ENCODE measurements around the gene OVOL3. TPM values are rescaled to one million over a fixed set of nuclear protein-coding genes. Genes with fewer than 3 reads are reported as not detected.
A peak's percentile ranks its signal among the peaks of the same experiment; 100 is the strongest.

OVOL3 gene
- total RNA-seq, 2 experiments from 2014 or later: not detected

DNA sequence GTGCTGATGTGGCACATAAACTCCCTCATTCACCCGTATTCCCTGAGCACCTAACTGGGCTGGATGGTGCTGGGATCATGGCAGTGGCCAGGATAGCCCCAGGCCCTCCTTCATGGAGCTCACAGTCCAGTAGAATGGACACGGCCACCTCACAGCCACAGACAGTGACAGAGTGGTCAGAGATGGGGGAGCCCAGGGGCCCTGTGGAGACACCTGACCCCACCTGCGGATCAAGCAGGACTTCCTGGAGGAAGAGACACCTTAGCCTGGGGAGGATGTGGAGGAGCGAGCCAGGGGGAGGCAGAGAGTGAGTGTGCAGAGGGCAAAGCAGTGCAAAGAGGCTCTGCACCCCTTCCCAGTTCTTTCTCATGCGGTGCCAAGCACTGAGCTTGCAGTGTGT is 21.1 kb upstream of the OVOL3 start:
- Mint-ChIP-seq H3K4me1 (peaks cover 6% of the 10 kb centered on the region), H3K27me3 (no peaks in the 10 kb centered on the region), H3K27ac (peak overlapping the region; percentile 9), H3K36me3 (peaks cover 34% of the 10 kb centered on the region), H3K4me3 (no peak overlapping the region), H3K9me3 (no peaks in the 10 kb centered on the region)
- DNase-seq (no peak), ATAC-seq (ENCODE audit: low read depth) (no peak)
- POLR2A ChIA-PET: no interaction called here

DNA sequence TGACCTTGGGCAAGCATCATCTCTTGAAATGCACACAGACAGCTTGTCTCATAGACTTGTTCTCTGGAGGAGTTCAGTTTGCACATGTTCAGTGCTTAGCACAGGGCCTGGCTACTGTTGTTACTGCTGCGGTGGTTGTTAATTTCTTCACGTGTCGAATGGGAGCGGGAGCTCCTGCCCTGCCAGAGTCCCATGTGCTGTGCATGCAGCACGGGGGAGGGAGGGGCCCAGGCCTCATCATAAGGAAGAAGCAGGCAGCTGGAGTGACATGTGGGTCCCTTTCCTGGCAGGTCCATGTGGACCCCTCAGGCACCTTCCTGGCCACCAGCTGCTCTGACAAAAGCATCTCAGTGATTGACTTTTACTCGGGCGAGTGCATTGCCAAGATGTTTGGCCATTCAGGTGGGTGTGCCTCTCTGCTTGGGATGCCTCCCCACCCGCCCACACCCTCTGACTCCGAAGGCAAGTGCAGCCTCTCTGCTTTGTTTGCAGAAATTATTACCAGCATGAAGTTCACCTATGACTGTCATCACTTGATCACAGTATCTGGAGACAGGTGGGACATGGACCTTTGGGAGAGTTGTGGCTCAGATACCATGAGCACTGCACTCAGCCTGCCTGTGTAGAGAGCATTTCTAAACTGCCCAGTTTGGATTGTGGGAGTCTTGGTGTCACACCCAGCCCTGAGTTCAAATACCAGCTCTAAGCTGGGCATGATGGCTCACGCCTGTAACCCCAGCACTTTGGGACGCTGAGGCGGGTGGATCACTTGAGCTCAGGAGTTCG is 19.8 kb upstream of the OVOL3 start:
- no peak for DNase-seq
- Mint-ChIP-seq H3K9me3 (no peaks in the 10 kb centered on the region), H3K27ac (no peak overlapping the region), H3K27me3 (no peaks in the 10 kb centered on the region), H3K36me3 (peaks cover 28% of the 10 kb centered on the region), H3K4me1 (peaks cover 6% of the 10 kb centered on the region), H3K4me3 (no peak overlapping the region)
- no peak for ATAC-seq (ENCODE audit: low read depth)
- POLR2A ChIA-PET: no interaction called here

DNA sequence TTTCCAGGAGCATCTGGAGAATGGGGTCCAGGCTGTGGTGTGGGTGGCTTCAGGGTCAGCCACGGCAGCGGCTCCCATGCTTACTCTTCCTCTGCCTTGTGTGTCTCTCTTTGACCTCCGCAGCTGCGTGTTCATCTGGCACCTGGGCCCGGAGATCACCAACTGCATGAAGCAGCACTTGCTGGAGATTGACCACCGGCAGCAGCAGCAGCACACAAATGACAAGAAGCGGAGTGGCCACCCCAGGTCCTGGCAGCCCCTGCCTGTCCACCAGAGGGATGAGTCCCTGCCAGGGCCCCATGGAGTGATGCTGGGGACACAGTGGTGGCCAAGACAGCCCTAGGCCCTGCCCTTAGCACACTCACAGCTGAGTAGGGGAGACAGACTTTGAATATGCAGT is 18.4 kb upstream of the OVOL3 start:
- peaks cover 6% of the 10 kb centered on the region for H3K4me1 Mint-ChIP-seq
- no peaks in the 10 kb centered on the region for H3K9me3 Mint-ChIP-seq
- H3K27me3 Mint-ChIP-seq: no peaks in the 10 kb centered on the region
- POLR2A ChIA-PET: interaction anchor here (0.7 to 1.0 kb wide), 2 partner anchors 14 to 1124 kb away, joined by 3 to 5 read pairs; no protein-coding TSS in a partner anchor
- H3K4me3 Mint-ChIP-seq: no peak overlapping the region
- peaks cover 33% of the 10 kb centered on the region for H3K36me3 Mint-ChIP-seq
- no peak for DNase-seq
- H3K27ac Mint-ChIP-seq: no peak overlapping the region
- no peak for ATAC-seq (ENCODE audit: low read depth)

DNA sequence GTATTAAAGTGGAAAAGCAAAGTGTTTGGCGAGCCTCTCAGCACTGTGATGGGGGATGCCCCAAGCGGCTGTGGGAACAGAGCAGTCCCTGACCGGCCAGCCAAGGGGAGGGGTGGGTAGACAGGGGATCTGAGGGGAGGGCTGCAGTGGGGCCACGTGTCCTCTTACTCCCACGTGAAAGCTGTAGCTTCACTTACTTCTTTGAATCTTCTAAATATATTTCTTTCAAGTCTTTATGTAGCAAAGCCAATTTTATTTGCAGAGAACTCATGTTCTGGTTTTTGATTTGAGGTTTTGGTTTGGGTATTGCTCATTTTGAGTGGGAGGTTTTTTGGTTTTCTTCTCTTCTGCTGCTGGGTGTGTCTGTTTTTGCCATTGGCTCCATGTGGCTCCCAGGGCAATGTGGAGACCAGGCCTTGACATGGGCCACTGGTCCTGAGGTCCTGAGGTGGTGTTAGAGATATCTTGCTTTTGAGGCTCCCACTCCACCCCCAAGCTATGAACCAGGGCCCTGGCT is 17.7 kb upstream of the OVOL3 start:
- no peaks in the 10 kb centered on the region for H3K27me3 Mint-ChIP-seq
- H3K36me3 Mint-ChIP-seq: peaks cover 30% of the 10 kb centered on the region
- peak overlapping the region; percentile 26 for H3K27ac Mint-ChIP-seq
- H3K4me3 Mint-ChIP-seq: no peak overlapping the region
- no peaks in the 10 kb centered on the region for H3K9me3 Mint-ChIP-seq
- peaks cover 6% of the 10 kb centered on the region for H3K4me1 Mint-ChIP-seq
- DNase-seq (no peak), ATAC-seq (ENCODE audit: low read depth) (no peak)
- POLR2A ChIA-PET: interaction anchor here (1.0 kb wide), 1 partner anchor 13 kb away, joined by 5 read pairs; no protein-coding TSS in a partner anchor

DNA sequence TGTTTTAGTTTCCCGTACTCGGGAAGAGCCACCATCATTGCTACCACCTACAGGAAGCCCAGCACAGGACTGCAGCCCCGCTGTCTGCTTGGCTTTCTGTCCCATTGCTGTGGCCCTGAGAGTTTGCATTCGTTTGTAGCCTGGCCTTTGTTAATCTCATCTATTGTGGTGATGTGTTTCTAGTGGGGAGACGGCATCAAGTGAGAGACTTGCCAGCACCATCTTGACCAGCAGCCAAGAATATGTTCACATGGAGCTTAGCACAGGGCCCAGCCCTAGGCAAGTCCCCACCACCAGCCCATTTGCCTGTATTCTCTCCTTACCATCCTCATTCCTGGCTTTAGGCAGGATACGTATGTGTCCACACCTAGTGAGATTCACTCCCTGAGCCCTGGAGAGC is 17.3 kb upstream of the OVOL3 start:
- H3K27ac Mint-ChIP-seq: peak overlapping the region; percentile 1
- ATAC-seq (ENCODE audit: low read depth): no peak
- H3K36me3 Mint-ChIP-seq: peaks cover 30% of the 10 kb centered on the region
- H3K4me3 Mint-ChIP-seq: no peak overlapping the region
- H3K9me3 Mint-ChIP-seq: no peaks in the 10 kb centered on the region
- H3K27me3 Mint-ChIP-seq: no peaks in the 10 kb centered on the region
- no peak for DNase-seq
- peaks cover 6% of the 10 kb centered on the region for H3K4me1 Mint-ChIP-seq
- POLR2A ChIA-PET: no interaction called here

DNA sequence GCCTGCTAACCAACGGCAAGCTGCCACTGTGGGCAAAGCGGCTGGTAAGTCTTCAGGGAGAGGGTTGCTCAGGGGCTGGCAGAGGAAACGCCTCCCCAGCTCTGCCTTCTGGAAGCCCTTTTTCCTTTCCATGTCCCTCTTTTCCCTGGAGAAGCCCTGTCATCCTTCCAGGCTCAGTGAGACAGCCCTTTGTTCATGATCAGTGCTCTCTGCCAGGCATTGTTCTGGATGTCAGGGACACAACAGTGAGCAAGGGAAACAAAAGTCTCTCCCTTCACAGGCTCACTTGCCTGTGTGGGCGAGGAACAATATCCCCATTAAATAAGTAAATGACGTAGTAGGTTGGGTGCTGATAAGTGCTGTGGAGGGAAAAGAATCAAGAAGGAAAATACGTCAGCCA is 13.9 kb upstream of the OVOL3 start:
- peaks cover 6% of the 10 kb centered on the region for H3K4me1 Mint-ChIP-seq
- DNase-seq (no peak), ATAC-seq (ENCODE audit: low read depth) (no peak)
- no peak overlapping the region for H3K27ac Mint-ChIP-seq
- no peak overlapping the region for H3K4me3 Mint-ChIP-seq
- no peaks in the 10 kb centered on the region for H3K9me3 Mint-ChIP-seq
- peaks cover 20% of the 10 kb centered on the region for H3K36me3 Mint-ChIP-seq
- no peaks in the 10 kb centered on the region for H3K27me3 Mint-ChIP-seq
- POLR2A ChIA-PET: no interaction called here

DNA sequence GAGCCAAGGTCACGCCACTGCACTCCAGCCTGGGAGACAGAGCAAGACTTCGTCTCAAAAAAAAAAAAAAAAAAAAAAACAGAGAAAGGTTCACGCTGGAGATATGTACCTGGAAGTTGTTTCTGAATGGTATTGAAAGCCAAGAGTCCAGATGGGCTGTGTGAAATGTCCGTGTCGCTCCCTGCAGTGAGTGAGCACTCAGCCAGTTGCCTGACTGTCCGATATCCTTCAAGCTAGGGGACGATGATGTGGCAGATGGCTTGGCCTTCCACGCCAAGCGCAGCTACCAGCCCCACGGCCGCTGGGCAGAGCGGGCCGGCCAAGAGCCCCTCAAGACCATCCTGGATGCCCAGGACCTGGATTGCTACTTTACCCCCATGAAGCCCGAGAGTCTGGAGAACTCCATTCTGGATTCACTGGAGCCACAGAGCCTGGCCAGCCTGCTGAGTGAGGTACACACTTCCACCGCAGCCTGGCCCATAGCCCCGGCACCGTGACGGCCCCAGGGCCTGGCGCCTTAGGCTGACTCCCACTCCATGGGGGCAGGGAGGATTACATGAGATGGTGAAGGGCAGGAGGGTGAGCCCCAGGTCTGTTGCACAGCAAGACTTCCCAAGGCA is 11.7 kb upstream of the OVOL3 start:
- POLR2A ChIA-PET: interaction anchor here (0.7 to 1.4 kb wide), 3 partner anchors 16 to 390 kb away, joined by 3 to 4 read pairs (median 3); partner anchors contain the start of genes POLR2I, TBCB and ZNF566
- Mint-ChIP-seq H3K4me1 (no peaks in the 10 kb centered on the region), H3K36me3 (peaks cover 11% of the 10 kb centered on the region), H3K4me3 (no peak overlapping the region), H3K9me3 (no peaks in the 10 kb centered on the region), H3K27me3 (no peaks in the 10 kb centered on the region), H3K27ac (no peak overlapping the region)
- ATAC-seq (ENCODE audit: low read depth): no peak
- no peak for DNase-seq

DNA sequence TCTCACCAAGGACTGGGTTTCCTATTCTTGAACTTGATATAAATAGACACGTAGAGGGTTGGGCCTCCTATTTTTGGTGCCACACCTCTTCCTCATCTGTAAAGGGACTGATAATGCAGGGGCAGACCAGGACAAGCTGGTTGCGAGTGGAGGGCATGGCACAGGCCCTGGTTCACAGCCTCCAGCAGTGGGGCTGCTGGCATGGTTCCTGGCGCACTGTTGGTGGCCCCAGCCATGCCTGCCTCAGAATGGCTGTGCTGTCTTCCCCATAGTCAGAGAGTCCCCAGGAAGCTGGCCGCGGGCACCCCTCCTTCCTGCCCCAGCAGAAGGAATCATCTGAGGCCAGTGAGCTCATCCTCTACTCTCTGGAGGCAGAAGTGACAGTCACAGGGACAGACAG is 10.5 kb upstream of the OVOL3 start:
- DNase-seq (no peak), ATAC-seq (ENCODE audit: low read depth) (no peak)
- H3K27me3 Mint-ChIP-seq: no peaks in the 10 kb centered on the region
- no peak overlapping the region for H3K27ac Mint-ChIP-seq
- no peaks in the 10 kb centered on the region for H3K4me1 Mint-ChIP-seq
- H3K4me3 Mint-ChIP-seq: no peak overlapping the region
- no peaks in the 10 kb centered on the region for H3K9me3 Mint-ChIP-seq
- POLR2A ChIA-PET: interaction anchor here (1.2 to 1.4 kb wide), 2 partner anchors 9 to 15 kb away, joined by 3 to 4 read pairs; partner anchors contain the start of genes POLR2I and TBCB
- peaks cover 11% of the 10 kb centered on the region for H3K36me3 Mint-ChIP-seq

DNA sequence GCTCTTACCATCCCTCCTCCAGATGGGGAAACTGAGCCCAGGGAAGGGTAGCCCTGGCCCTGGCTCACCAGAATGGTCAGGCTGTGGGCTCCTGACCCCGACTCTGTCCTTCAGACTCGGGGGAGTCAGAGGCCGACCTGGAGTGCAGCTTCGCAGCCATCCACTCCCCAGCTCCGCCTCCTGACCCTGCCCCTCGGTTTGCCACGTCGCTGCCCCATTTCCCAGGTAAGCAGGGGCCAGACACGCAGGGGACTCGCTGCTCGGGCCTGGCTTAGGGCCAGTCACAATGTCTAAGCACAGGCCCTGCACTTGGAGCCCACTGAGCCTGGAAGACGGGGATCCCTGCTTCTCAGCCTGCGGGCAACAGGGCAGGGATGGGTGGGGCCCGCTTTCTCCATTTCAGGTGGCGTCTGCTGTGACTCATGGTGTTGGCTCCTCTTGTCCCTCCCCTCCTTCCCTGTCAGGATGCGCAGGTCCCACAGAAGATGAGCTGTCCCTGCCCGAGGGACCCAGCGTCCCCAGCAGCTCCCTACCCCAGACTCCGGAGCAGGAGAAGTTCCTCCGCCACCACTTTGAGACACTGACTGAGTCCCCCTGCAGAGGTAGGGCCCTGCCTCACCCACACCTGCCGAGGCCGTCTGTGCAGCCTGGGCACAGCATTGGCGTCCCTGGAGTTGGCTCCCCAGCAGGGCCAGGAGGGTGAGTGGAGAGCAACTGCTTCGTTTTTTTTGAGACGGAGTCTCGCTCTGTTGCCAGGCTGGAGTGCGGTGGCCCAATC is 9.2 kb upstream of the OVOL3 start:
- H3K27me3 Mint-ChIP-seq: no peaks in the 10 kb centered on the region

DNA sequence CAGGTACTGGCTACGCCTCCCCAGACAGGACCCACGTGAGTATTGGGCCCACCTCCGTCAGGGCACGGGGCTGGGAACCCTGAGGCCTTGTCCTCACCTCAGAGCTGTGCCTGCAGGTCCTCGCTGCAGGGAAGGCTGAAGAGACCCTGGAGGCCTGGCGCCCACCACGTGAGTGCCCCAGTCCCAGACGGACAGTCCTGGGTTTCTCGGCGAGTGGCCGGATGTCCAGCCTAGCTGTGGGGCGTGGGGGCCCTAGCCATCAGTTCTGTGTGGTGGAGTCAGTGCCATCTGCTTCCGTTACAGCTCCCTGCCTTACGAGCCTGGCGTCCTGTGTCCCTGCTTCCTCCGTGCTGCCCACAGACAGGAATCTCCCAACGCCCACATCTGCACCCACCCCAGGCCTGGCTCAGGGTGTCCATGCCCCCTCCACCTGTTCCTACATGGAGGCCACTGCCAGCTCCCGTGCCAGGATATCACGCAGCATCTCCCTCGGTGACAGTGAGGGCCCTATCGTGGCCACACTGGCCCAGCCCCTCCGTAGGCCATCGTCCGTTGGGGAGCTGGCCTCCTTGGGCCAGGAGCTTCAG is 7.8 kb upstream of the OVOL3 start:
- no peak for DNase-seq
- POLR2A ChIA-PET: no interaction called here
- no peaks in the 10 kb centered on the region for H3K4me1 Mint-ChIP-seq
- H3K36me3 Mint-ChIP-seq: peaks cover 11% of the 10 kb centered on the region
- no peak overlapping the region for H3K4me3 Mint-ChIP-seq
- H3K27ac Mint-ChIP-seq: no peak overlapping the region
- no peaks in the 10 kb centered on the region for H3K27me3 Mint-ChIP-seq
- no peaks in the 10 kb centered on the region for H3K9me3 Mint-ChIP-seq
- no peak for ATAC-seq (ENCODE audit: low read depth)

More for the DNA sequence above, 9.2 kb upstream of the OVOL3 start:
- POLR2A ChIA-PET: interaction anchor here (1.2 kb wide), 1 partner anchor 8 kb away, joined by 3 read pairs; no protein-coding TSS in a partner anchor
- DNase-seq (no peak), ATAC-seq (ENCODE audit: low read depth) (no peak)
- no peaks in the 10 kb centered on the region for H3K9me3 Mint-ChIP-seq
- H3K27ac Mint-ChIP-seq: no peak overlapping the region
- peaks cover 15% of the 10 kb centered on the region for H3K36me3 Mint-ChIP-seq
- H3K4me3 Mint-ChIP-seq: no peak overlapping the region
- H3K4me1 Mint-ChIP-seq: no peaks in the 10 kb centered on the region

DNA sequence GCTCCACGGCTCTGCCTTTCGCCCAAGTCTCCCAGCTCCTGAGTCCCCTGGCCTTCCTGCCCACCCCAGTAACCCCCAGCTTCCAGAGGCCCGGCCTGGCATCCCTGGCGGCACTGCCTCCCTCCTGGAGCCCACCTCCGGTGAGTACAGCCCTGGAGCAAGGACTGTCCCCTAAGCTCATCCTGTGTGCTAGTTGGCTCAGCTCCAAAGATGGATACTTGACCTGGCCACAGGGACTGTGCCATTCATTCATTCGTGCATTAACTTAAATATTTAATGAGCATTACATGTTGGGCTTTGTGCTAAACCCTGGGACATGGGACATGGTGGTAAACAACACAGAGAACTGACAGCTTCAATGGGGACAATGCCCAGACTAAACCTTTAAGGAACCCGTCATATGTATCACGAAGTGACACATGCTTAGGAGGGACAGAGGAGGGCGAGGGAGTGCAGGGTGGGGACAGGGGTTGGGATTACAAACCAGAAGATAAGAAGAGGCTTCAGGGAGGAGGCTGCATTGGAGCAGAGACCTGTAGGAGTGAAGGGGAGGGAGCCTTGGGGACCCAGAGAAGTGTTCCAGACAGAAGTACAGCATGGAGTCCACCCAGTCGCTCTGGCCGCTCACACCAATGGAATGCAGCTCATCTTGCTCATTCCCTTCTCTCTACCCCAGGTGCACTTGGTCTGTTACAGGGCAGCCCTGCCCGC is 6.9 kb upstream of the OVOL3 start:
- peaks cover 10% of the 10 kb centered on the region for H3K36me3 Mint-ChIP-seq
- no peak for ATAC-seq (ENCODE audit: low read depth)
- no peak overlapping the region for H3K4me3 Mint-ChIP-seq
- H3K27me3 Mint-ChIP-seq: no peaks in the 10 kb centered on the region
- H3K27ac Mint-ChIP-seq: no peak overlapping the region
- no peaks in the 10 kb centered on the region for H3K9me3 Mint-ChIP-seq
- DNase-seq: no peak
- H3K4me1 Mint-ChIP-seq: no peaks in the 10 kb centered on the region
- POLR2A ChIA-PET: interaction anchor here (0.9 kb wide), 1 partner anchor 50 kb away, joined by 3 read pairs; the partner anchor contains the start of gene THAP8

DNA sequence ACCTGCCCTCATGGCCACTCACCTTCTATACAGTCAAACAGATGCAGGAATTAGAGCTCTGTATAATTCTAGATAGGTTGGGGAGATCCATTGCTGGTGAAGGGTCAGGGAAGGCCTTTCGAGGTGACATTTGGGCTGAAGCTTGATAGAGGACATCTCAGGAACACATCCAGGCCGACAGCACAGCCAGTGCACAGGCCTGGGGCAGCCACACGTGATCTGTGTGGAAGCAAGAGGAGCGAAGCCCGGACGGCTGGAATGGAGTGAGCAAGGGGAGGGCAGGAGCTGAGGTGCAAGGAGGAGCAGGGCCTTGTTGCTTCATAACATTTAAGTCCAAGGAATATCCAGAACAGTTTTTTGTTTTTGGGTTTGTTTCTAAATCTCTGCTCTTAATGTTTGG is 4.5 kb upstream of the OVOL3 start:
- Mint-ChIP-seq H3K4me3 (no peak overlapping the region), H3K9me3 (no peaks in the 10 kb centered on the region), H3K36me3 (peaks cover 10% of the 10 kb centered on the region), H3K27ac (no peak overlapping the region), H3K4me1 (no peaks in the 10 kb centered on the region), H3K27me3 (no peaks in the 10 kb centered on the region)
- DNase-seq (no peak), ATAC-seq (ENCODE audit: low read depth) (no peak)
- POLR2A ChIA-PET: interaction anchor here (0.8 to 1.6 kb wide), 2 partner anchors 13 to 21 kb away, joined by 5 read pairs; no protein-coding TSS in a partner anchor
